Neural cell (in vitro differentiated cells): ENCODE results near the gene ALX4. TPM values are rescaled to one million over a fixed set of nuclear protein-coding genes. Genes with fewer than 3 reads are reported as not detected.
A peak's percentile ranks its signal among the peaks of the same experiment; 100 is the strongest.

Source experiments
- H2AFZ ChIP-seq: fragments of 200-600, 300-800 bp; sonication (generic), shearing (Covaris generic); 2 replicates; pipeline ENCODE4 v1.6.0; 2014; ENCODE audit warnings: low read depth, mild to moderate bottlenecking, antibody characterized with exemption, low read length, moderate library complexity
- H3F3A ChIP-seq: fragments of 200-600 bp; shearing (Covaris generic); 2 replicates; pipeline ENCODE4 v1.6.1; 2016; ENCODE audit warnings: mild to moderate bottlenecking, moderate library complexity, mixed read lengths, antibody characterized with exemption, low read length; ENCODE audit not compliant: insufficient read depth, poor library complexity, severe bottlenecking
- H3K27ac ChIP-seq: fragments of 200-600, 300-800 bp; sonication (generic), shearing (Covaris generic); 2 replicates; pipeline ENCODE4 v1.5.1; 2014; ENCODE audit warnings: mild to moderate bottlenecking, low read length, moderate library complexity
- H3K27me3 ChIP-seq: fragments of 300-800, 200-600 bp; sonication (generic), shearing (Covaris generic); 2 replicates; pipeline ENCODE4 v1.6.0; 2014; ENCODE audit warnings: mild to moderate bottlenecking, low read depth, low read length, moderate library complexity; ENCODE audit not compliant: insufficient read depth
- H3K36me3 ChIP-seq: fragments of 300-800, 200-600 bp; sonication (generic), shearing (Covaris generic); 2 replicates; pipeline ENCODE4 v1.5.1; 2014; ENCODE audit warnings: mild to moderate bottlenecking, antibody characterized with exemption, low read length, moderate library complexity; ENCODE audit not compliant: insufficient read depth
- H3K4me2 ChIP-seq: fragments of 300-800, 200-600 bp; sonication (generic), shearing (Covaris generic); 2 replicates; pipeline ENCODE4 v1.6.0; 2014; ENCODE audit warnings: mild to moderate bottlenecking, low read length
- H3K4me3 ChIP-seq: fragments of 300-800, 200-600 bp; sonication (generic), shearing (Covaris generic); 2 replicates; pipeline ENCODE4 v1.5.1; 2014; ENCODE audit warnings: mild to moderate bottlenecking, low read length, moderate library complexity
- H3K79me2 ChIP-seq: fragments of 200-600 bp; shearing (Covaris generic); replicated peaks from 2 replicates; pipeline ENCODE4 v1.6.0; 2014; ENCODE audit warnings: mild to moderate bottlenecking, low read length, moderate library complexity; ENCODE audit not compliant: insufficient read depth
- H3K9ac ChIP-seq: fragments of 300-800, 200-600 bp; sonication (generic), shearing (Covaris generic); 2 replicates; pipeline ENCODE4 v1.6.1; 2016; ENCODE audit warnings: mild to moderate bottlenecking, low read length, mixed read lengths
- H3K9me2 ChIP-seq: fragments of 200-600 bp; shearing (Covaris generic); 2 replicates; pipeline ENCODE4 v1.6.1; 2016; ENCODE audit warnings: mild to moderate bottlenecking, low read length, mixed read lengths; ENCODE audit not compliant: insufficient read depth
- H3K9me3 ChIP-seq: fragments of 200-600, 300-800 bp; sonication (generic), shearing (Covaris generic); 2 replicates; pipeline ENCODE4 v1.6.1; 2016; ENCODE audit warnings: mild to moderate bottlenecking, mixed run types, low read length, moderate library complexity, mixed read lengths
- H4K20me1 ChIP-seq: fragments of 200-600 bp; shearing (Covaris generic); 2 replicates; pipeline ENCODE4 v1.6.1; 2016; ENCODE audit warnings: mild to moderate bottlenecking, mixed run types; ENCODE audit not compliant: insufficient read depth
- CTCF ChIP-seq: fragments of 450-650 bp; IDR thresholded peaks from 2 replicates; pipeline ENCODE4 v1.5.1; 2014; ENCODE audit warnings: antibody characterized with exemption, mild to moderate bottlenecking, moderate library complexity; ENCODE audit not compliant: poor library complexity, severe bottlenecking
- EZH2 ChIP-seq: fragments of 200-600, 300-800 bp; shearing (Covaris generic), sonication (generic); IDR thresholded peaks from 2 replicates; pipeline ENCODE4 v1.6.1; 2014; ENCODE audit warnings: antibody characterized with exemption, low read length, borderline replicate concordance, mild to moderate bottlenecking; ENCODE audit not compliant: insufficient read depth, poor library complexity, severe bottlenecking
- MXI1 ChIP-seq: fragments of 450-650 bp; conservative IDR thresholded peaks from 2 replicates; pipeline ENCODE4 v1.6.1; 2014; ENCODE audit warnings: antibody characterized with exemption, mild to moderate bottlenecking; ENCODE audit not compliant: poor library complexity, severe bottlenecking
- POLR2AphosphoS5 ChIP-seq: IDR thresholded peaks from 2 replicates; pipeline ENCODE4 v1.6.1; 2012
- RAD21 ChIP-seq: fragments of 450-650 bp; conservative IDR thresholded peaks from 2 replicates; pipeline ENCODE4 v1.6.1; 2014; ENCODE audit warnings: antibody characterized with exemption, mild to moderate bottlenecking, moderate library complexity
- REST ChIP-seq: IDR thresholded peaks from 2 replicates; pipeline ENCODE4 v1.6.1; 2012; ENCODE audit warnings: borderline replicate concordance
- SMC3 ChIP-seq: fragments of 450-650 bp; conservative IDR thresholded peaks from 2 replicates; pipeline ENCODE4 v1.6.1; 2014; ENCODE audit warnings: antibody characterized with exemption, mild to moderate bottlenecking, moderate library complexity; ENCODE audit not compliant: poor library complexity
- TAF1 ChIP-seq: IDR thresholded peaks from 2 replicates; pipeline ENCODE4 v1.6.1; 2012; ENCODE audit warnings: low read depth
- polyA plus RNA-seq: library from polyadenylated mRNA; depleted of rRNA; stranded (reverse); fragments of >200 nt; gene quantifications from 2 replicates; pipeline ENCODE4 v1.2.3, GENCODE V29; 2014

The ALX4 gene
- polyA plus RNA-seq, 1 donor from 2014 or later: not detected

GRCh38 chr11:44304091-44305025 is 5.6 kb downstream of the ALX4 start:
- no peak overlapping the region for H3K9ac ChIP-seq
- H3K4me3 ChIP-seq: no peak overlapping the region
- no peaks in the 10 kb centered on the region for H3K9me2 ChIP-seq
- no peaks in the 10 kb centered on the region for H3K9me3 ChIP-seq
- H4K20me1 ChIP-seq: no peaks in the 10 kb centered on the region
- H3K27me3 ChIP-seq: peaks cover 98% of the 10 kb centered on the region
- no peak overlapping the region for H3K27ac ChIP-seq
- H3K79me2 ChIP-seq: no peaks in the 10 kb centered on the region
- H2AFZ ChIP-seq: no peak overlapping the region
- H3K4me2 ChIP-seq: no peak overlapping the region
- H3F3A ChIP-seq: no peaks in the 10 kb centered on the region
- TF ChIP-seq SMC3 (no peak), EZH2 (peak; percentile 32)
- H3K36me3 ChIP-seq: no peaks in the 10 kb centered on the region

GRCh38 chr11:44303401-44303938 is 6.5 kb downstream of the ALX4 start:
- no peak for TF ChIP-seq MXI1
- TF ChIP-seq REST: no peak
- TF ChIP-seq SMC3: no peak
- TF ChIP-seq EZH2: peak; percentile 75
- no peak for TF ChIP-seq RAD21
- no peak for TF ChIP-seq POLR2AphosphoS5
- no peak for TF ChIP-seq TAF1
- TF ChIP-seq CTCF: no peak
- Histone ChIP-seq H3K79me2 (no peaks in the 10 kb centered on the region), H3K27me3 (peaks cover 89% of the 10 kb centered on the region), H3F3A (no peaks in the 10 kb centered on the region), H4K20me1 (no peaks in the 10 kb centered on the region), H3K9me2 (no peaks in the 10 kb centered on the region), H3K9me3 (no peaks in the 10 kb centered on the region), H3K4me2 (no peak overlapping the region), H3K27ac (no peak overlapping the region), H3K36me3 (no peaks in the 10 kb centered on the region), H3K4me3 (no peak overlapping the region), H2AFZ (no peak overlapping the region), H3K9ac (no peak overlapping the region)
